DLD1 (cell line): ENCODE measurements around the gene CASK.

Source experiments
- in situ Hi-C: cut with HindIII; loops from 2 replicates; pipeline ENCODE4 v1.10.0; 2017; ENCODE audit warnings: low sequenced_read_pairs

Gene CASK

DNA sequence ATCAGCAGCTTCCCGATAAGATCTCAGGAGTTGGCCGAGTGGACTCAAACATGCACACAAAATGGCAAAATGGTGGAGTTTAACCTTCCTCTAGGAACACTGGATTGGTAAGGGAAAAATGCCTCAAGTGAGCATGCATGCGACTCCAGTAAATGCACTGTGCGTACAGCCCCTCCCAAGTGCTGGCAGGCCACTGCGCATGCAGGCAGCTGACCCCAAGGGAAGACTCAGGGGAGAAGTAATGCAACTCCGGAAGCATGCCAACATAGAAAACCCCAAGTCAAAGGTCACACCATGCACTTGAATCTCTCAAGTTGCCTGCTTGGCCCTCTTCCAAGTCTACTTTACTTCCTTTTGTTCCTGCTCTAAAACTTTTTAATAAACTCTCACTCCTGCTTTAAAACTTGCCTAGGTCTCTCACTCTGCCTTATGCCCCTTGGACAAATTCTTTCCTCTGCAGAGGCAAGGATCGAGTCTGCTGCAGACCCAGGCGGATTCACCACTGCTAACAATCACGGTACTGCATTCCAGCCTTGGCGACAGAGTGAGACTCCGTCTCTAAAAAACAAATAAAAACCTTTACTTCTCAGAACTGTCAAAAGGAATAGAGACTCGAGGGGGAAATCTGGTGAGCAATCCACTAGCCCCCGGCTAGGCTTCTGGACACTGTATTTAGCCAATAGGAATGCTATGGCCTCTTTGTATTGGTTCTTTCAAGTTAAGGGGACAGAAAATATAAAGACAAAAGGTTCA lies 442.7 kb downstream of the CASK start:
- in situ Hi-C loops: no loop called here

DNA sequence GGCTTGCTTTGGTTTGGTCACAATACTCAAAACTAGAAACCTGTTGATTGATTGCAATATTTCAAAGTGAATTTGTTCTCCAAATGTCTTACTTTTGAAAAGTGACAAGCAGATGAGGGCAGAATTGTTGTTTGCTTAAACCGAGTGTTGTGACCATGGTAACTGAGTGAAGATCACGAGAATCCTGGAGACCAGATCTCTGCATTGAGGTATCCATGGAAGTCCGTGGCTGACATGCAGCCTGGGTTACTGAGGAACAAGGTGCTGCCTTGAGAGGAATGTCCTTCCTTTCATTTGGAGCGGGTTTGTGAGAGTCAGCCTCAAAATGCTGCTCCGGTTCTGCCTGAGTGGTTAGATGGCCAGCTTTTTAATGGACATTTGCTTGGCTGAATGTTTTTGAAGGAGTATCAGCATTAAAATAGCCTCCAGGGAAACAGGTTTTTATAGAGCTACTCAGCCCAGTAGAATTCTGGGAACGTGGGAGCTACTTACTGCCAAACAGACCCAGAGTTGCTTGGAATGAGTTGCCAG lies 444.9 kb downstream of the CASK start:
- in situ Hi-C loops: no loop called here

DNA sequence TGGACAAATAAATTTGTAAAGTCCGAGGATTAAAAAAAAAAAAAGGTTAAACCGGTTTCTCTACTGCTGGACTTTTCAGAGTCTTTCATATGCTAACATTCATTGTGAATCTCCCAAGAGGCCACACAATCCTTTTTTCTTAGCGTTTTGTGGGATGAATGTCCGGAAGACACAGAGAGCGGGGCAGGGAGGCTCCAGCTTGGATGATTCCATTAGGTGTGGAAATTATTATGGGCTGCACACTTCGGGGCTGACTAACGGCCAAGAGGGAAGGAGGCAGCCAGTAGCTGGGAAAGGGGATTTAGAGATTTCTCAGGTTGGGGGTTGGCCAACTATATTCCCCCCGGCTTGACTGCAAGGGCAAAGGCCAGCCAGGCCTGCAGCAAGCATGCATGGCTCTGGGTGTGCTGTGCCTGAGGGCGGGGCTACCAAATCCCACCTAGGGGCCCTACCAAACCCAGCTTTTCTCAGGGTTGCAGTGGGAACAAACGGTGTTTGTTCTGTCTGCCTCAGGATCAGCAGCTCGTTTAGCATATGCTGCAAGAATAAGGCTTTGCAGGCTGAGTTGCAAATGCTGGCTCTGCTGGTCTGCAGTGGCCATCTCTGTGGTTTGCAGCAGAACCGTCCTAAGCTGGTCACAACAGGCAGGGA lies 447.6 kb downstream of the CASK start:
- in situ Hi-C loops: no loop called here

DNA sequence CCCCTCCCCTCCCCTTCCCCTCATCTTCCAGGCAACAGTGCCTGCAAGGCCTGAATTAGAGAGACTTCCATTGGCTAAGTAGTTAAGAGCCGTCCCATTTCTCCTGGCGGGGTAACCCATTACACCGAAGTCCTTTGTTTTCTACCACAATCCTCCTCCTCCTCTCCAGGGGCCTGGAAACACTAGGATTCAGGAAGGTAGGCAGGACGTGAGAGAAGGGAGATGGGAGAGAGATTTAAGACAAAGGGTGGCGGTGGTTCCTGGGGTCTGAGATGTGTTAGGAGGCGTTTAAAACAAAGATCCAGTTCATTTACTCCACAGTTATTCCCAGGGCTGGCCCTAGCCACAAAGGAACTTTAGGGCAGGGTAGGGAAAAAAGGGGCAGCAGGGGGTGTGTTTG lies 448.2 kb downstream of the CASK start:
- in situ Hi-C loops: no loop called here

GRCh38 chrX:41474726-41475100 lies 448.6 kb downstream of the CASK start:
- in situ Hi-C loops: no loop called here

DNA sequence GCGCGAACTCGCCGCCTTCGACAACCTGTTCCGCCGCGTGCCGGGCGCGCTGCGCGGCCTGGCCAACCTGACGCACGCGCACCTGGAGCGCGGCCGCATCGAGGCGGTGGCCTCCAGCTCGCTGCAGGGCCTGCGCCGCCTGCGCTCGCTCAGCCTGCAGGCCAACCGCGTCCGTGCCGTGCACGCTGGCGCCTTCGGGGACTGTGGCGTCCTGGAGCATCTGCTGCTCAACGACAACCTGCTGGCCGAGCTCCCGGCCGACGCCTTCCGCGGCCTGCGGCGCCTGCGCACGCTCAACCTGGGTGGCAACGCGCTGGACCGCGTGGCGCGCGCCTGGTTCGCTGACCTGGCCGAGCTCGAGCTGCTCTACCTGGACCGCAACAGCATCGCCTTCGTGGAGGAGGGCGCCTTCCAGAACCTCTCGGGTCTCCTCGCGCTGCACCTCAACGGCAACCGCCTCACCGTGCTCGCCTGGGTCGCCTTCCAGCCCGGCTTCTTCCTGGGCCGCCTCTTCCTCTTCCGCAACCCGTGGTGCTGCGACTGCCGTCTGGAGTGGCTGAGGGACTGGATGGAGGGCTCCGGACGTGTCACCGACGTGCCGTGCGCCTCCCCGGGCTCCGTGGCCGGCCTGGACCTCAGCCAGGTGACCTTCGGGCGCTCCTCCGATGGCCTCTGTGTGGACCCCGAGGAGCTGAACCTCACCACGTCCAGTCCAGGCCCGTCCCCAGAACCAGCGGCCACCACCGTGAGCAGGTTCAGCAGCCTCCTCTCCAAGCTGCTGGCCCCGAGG lies 449.2 kb downstream of the CASK start:
- in situ Hi-C loops: no loop called here

GRCh38 chrX:41472231-41472815 lies 451.0 kb downstream of the CASK start:
- in situ Hi-C loops: no loop called here

DNA sequence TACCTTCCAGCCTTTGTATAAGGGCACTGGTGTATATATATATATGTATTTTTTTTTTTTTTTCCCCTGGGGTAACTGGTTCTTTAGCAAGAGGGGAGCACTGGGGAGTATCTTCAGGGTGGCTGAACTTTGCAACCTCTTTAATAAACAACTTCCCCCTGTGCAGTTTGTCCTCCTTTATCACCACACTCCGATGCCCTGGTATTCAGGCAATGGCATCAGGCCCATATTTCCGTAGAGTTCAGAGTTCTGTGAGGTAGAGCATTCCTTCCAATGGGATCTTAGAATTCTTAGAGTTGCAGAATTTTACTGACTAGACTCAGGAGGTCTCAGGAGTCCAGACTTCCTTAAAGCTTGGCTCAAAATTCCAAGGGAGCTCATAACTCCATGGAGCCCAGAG lies 451.6 kb downstream of the CASK start:
- in situ Hi-C loops: no loop called here

- in situ Hi-C loops: no loop called here
These were observed 452.6 kb downstream of the CASK start for GRCh38 chrX:41470706-41471105.

DNA sequence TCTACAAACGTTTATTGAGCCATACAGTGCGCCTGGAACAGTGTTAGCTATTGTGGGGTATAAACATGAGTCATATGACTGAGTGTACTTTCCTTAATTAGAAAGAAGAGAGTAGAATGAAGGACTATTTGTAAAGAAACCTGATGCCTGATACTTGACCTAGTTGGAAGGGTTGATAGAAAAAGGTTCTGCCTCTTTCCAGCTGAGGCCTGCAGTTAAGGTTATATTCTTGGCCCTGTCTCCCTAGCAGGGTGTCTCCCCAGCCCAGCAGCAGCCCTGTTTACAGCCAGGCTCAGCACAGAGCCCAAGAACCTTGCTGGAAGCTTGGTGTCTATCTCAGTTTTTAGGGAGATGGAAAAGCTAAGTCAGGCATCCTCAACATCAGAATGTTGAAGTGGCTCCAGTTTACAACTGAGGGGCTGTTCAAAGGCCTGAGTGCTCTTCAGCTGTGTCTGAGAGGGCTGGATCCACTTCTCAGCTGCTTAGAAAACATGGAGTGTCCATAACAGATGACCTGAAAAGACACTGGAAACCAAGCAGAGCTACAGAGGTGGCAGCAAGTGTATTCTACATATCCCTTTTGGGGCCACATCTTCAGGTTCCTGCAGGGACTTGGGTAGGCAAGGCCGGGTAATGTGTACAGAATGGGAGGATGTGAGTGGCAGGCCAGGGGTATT lies 454.6 kb downstream of the CASK start:
- in situ Hi-C loops: no loop called here
